ENCODE measurements around the gene MAP3K20. TPM values are rescaled to one million over a fixed set of nuclear protein-coding genes. Genes with fewer than 3 reads are reported as not detected.
A peak's percentile ranks its signal among the peaks of the same experiment; 100 is the strongest.

Gene MAP3K20
- total and polyA plus RNA-seq, 8 donors = 49.6 to 71.8 (median 64.6) TPM

GRCh38 chr2:173217116-173217840, 141.6 kb downstream of the MAP3K20 start:
- Histone ChIP-seq H3K4me3 (no peak overlapping the region), H3K36me3 (no peaks in the 10 kb centered on the region), H3K27ac (no peak overlapping the region), H3K9me3 (no peaks in the 10 kb centered on the region), H3K27me3 (no peaks in the 10 kb centered on the region), H3K4me1 (peaks cover 3 to 16% of the 10 kb centered on the region in 2 donors)
- intact Hi-C loops (cut with DNase I) = no loop called here
- DNase-seq = peak in 1 of 4 donors; percentile 65
- no peak for TF ChIP-seq CTCF (IDR thresholded peaks at IDR 0.05)
- no peak for ATAC-seq

- intact Hi-C loops (cut with DNase I) = no loop called here
- ATAC-seq = peak; percentile 83
- H3K9me3 ChIP-seq = no peaks in the 10 kb centered on the region
- no peaks in the 10 kb centered on the region for H3K36me3 ChIP-seq
- TF ChIP-seq CTCF (IDR thresholded peaks at IDR 0.05) = no peak
- H3K4me1 ChIP-seq = peaks cover 3 to 16% of the 10 kb centered on the region in 2 donors
- H3K27me3 ChIP-seq = no peaks in the 10 kb centered on the region
- no peak overlapping the region for H3K4me3 ChIP-seq
- H3K27ac ChIP-seq = peak overlapping the region in 1 of 2 donors; percentile 2
- DNase-seq = no peak
Measured at GRCh38 chr2:173218326-173219056, 142.8 kb downstream of the MAP3K20 start.

GRCh38 chr2:173221132-173221695, 145.6 kb downstream of the MAP3K20 start:
- no peak overlapping the region for H3K4me3 ChIP-seq
- intact Hi-C loops (cut with DNase I) = no loop called here

GRCh38 chr2:173221937-173222594, 146.4 kb downstream of the MAP3K20 start:
- no peaks in the 10 kb centered on the region for H3K36me3 ChIP-seq
- TF ChIP-seq CTCF (IDR thresholded peaks at IDR 0.05) = no peak
- H3K27me3 ChIP-seq = no peaks in the 10 kb centered on the region
- H3K9me3 ChIP-seq = no peaks in the 10 kb centered on the region
- H3K4me3 ChIP-seq = no peak overlapping the region
- ATAC-seq (no peak), DNase-seq (no peak)
- H3K4me1 ChIP-seq = peaks cover 3 to 16% of the 10 kb centered on the region in 2 donors
- intact Hi-C loops (cut with DNase I) = no loop called here
- no peak overlapping the region for H3K27ac ChIP-seq

More at GRCh38 chr2:173221132-173221695, 145.6 kb downstream of the MAP3K20 start:
- Histone ChIP-seq H3K27me3 (no peaks in the 10 kb centered on the region), H3K27ac (no peak overlapping the region), H3K4me1 (peaks cover 3 to 16% of the 10 kb centered on the region in 2 donors), H3K9me3 (no peaks in the 10 kb centered on the region), H3K36me3 (no peaks in the 10 kb centered on the region)
- DNase-seq = peak in 1 of 4 donors; percentile 69
- TF ChIP-seq CTCF (IDR thresholded peaks at IDR 0.05) = no peak
- no peak for ATAC-seq
